ENCODE results near the gene PLXNA2.

Gene PLXNA2

DNA sequence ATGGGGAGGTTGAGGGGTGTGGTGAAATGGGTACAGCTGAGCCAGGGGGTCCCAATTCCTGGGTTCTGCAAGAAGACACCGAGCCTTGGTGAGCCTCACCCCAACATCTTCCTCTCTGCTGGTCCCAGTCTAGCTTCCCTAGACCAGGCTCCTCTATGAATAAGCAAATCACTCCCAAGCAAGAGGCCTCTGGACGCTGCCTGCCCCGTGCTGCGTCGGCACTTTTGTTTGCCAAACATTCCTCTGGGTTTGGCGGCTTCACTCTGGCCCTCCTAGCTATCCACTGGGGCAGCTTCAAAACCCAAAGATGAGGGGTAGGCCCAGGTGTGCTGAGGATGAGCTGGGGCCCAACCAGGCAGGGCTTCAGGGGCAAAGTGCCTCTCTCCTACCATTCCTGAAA is 196.2 kb downstream of the PLXNA2 start:
- DNase-seq (ENCODE audit: extremely low read depth, low read depth): no peak
- TF ChIP-seq, protein P1, sequence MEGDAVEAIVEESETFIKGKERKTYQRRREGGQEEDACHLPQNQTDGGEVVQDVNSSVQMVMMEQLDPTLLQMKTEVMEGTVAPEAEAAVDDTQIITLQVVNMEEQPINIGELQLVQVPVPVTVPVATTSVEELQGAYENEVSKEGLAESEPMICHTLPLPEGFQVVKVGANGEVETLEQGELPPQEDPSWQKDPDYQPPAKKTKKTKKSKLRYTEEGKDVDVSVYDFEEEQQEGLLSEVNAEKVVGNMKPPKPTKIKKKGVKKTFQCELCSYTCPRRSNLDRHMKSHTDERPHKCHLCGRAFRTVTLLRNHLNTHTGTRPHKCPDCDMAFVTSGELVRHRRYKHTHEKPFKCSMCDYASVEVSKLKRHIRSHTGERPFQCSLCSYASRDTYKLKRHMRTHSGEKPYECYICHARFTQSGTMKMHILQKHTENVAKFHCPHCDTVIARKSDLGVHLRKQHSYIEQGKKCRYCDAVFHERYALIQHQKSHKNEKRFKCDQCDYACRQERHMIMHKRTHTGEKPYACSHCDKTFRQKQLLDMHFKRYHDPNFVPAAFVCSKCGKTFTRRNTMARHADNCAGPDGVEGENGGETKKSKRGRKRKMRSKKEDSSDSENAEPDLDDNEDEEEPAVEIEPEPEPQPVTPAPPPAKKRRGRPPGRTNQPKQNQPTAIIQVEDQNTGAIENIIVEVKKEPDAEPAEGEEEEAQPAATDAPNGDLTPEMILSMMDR (IDR thresholded peaks at IDR 0.05; ENCODE audit: low read depth, low read length): no peak

DNA sequence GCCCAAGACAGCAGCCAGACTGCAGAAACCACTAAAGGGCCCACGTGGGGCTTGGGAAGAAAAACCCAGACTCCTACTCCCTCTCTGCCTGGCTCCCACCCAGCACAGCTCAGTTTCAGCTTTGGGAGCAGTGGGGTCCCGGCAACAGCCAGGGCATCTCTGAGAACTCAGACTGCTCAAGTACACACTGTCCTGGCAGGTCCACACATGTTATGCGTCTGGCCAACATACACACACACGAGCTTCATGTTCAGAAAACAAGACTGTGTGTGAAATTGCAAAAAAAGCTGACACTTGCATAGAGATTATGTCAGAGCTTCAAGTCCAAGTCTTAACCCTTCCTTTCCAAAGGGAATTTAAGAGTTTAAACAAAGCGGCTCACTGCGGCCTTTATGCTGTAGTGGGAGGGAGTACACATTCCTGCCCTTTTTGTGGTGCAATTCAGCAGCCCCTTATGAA is 196.7 kb downstream of the PLXNA2 start:
- no peak for DNase-seq (ENCODE audit: extremely low read depth, low read depth)
- TF ChIP-seq, protein P1 (IDR thresholded peaks at IDR 0.05; ENCODE audit: low read depth, low read length): no peak

DNA sequence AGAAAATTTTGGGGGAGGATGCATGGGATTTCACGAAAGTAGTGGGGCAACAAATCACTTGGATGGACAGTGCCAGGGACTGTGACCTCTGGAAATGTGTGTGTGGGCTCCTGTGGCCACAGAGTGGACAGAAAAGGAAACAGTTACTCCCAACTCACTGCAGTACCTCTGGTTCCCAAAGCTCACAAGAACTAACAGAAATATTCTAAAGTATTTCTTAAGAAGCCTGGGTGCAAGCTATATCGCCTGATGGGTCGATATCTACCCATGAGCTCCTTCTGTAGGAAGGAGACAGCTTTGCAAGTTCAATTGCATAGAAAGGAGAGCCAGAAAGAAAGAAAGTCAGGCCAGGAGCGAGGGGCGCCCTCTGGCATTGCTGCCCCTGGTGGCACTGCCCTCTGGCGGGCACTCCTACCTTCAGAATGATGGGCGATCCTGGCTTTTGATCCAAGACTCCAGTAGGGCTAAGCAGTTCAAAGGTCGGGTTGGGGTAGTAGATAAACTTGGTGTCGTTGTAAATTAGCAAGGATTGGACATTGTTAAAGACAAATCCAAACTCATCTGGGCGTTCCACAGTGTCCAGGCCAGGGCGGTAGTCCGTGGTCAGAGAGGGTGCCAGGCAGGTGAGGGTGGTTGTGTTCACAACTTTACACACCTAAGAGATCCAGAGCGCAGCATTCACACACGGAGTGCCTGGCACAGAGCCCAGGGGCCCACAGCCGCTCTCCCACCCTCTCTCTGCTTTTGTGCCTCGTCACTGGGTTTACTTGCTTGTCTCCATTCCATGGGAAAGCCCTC is 198.5 kb downstream of the PLXNA2 start:
- TF ChIP-seq, protein P1 (IDR thresholded peaks at IDR 0.05; ENCODE audit: low read depth, low read length): no peak
- no peak for DNase-seq (ENCODE audit: extremely low read depth, low read depth)

GRCh38 chr1:208044589-208045462 is 199.4 kb downstream of the PLXNA2 start:
- TF ChIP-seq, protein P1 (IDR thresholded peaks at IDR 0.05; ENCODE audit: low read depth, low read length): no peak
- DNase-seq (ENCODE audit: extremely low read depth, low read depth): no peak

DNA sequence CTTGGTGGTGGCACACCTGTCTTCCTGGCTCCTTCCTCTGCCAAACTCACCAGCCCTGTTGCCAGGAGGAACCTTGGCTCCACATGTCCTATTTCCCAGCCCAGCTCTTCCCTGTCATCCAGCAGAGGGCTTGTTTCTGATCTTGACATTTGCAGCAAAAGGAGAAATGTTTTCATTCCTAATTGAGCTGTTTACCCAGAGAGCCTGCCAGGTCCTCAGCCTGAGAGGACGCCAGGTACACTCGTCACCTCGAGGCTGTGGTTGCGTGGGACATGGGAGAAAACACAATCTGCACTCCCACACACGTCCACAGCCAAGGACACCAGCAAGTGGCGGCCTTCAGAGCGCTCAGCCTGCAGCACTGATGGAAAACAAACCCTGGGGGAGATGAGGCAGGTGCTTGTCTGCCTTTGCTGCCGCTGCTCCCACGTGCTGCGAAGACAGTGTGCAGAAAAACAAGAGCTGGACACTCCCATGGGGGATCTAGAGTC is 200.4 kb downstream of the PLXNA2 start:
- no peak for DNase-seq (ENCODE audit: extremely low read depth, low read depth)
- TF ChIP-seq, protein P1 (IDR thresholded peaks at IDR 0.05; ENCODE audit: low read depth, low read length): no peak

- TF ChIP-seq, protein P1 (IDR thresholded peaks at IDR 0.05; ENCODE audit: low read depth, low read length): no peak
- DNase-seq (ENCODE audit: extremely low read depth, low read depth): no peak
These were observed 201.3 kb downstream of the PLXNA2 start for GRCh38 chr1:208042868-208043267.
